GM23338 (cell line): ENCODE data around the gene PIGB. TPM values are rescaled to one million over a fixed set of nuclear protein-coding genes. Genes with fewer than 3 reads are reported as not detected.

Experiments used
- ATAC-seq: fragments of 200-7000 bp; cut with Tn5 transposase; 3 replicates; pipeline ENCODE4 v1.9.1; 2020
- DNase-seq: peaks from one replicate; pipeline ENCODE4 v3.0.0-alpha.2; 2015; ENCODE audit warnings: low spot score
- H2AFZ ChIP-seq: fragments of 200-600 bp; sonication (generic); 2 replicates; pipeline ENCODE4 v1.8.0; 2016; ENCODE audit warnings: antibody characterized with exemption, mild to moderate bottlenecking, moderate library complexity
- H3F3A ChIP-seq: fragments of 200-600 bp; sonication (generic); replicated peaks from 2 replicates; pipeline ENCODE4 v1.8.0; 2017; ENCODE audit warnings: antibody characterized with exemption, mixed run types, low read depth
- H3K27ac ChIP-seq: fragments of 200-600 bp; sonication (generic); 2 replicates; pipeline ENCODE4 v1.6.1; 2016; ENCODE audit warnings: low read depth
- H3K27me3 ChIP-seq: fragments of 200-600 bp; sonication (generic); 2 replicates; pipeline ENCODE4 v1.8.0; 2016; ENCODE audit warnings: mild to moderate bottlenecking, mixed run types, moderate library complexity; ENCODE audit not compliant: insufficient read depth
- H3K36me3 ChIP-seq: fragments of 200-600 bp; sonication (generic); 2 replicates; pipeline ENCODE4 v1.8.0; 2016; ENCODE audit warnings: mild to moderate bottlenecking; ENCODE audit not compliant: insufficient read depth
- H3K4me1 ChIP-seq: fragments of 200-600 bp; sonication (generic); 2 replicates; pipeline ENCODE4 v1.8.0; 2016; ENCODE audit warnings: mild to moderate bottlenecking, moderate library complexity; ENCODE audit not compliant: insufficient read depth
- H3K4me2 ChIP-seq: fragments of 200-600 bp; sonication (generic); 2 replicates; pipeline ENCODE4 v1.7.1; 2017; ENCODE audit warnings: mixed run types
- H3K4me3 ChIP-seq: fragments of 200-600 bp; sonication (generic); 2 replicates; pipeline ENCODE4 v1.6.1; 2016; ENCODE audit warnings: mixed run types
- H3K79me2 ChIP-seq: fragments of 200-600 bp; sonication (generic); replicated peaks from 2 replicates; pipeline ENCODE4 v1.8.0; 2017; ENCODE audit warnings: mild to moderate bottlenecking; ENCODE audit not compliant: insufficient read depth
- H3K9me2 ChIP-seq: fragments of 200-600 bp; sonication (generic); 2 replicates; pipeline ENCODE4 v1.8.0; 2017; ENCODE audit not compliant: insufficient read depth
- H4K20me1 ChIP-seq: fragments of 200-600 bp; sonication (generic); replicated peaks from 2 replicates; pipeline ENCODE4 v1.8.0; 2017; ENCODE audit warnings: mild to moderate bottlenecking; ENCODE audit not compliant: insufficient read depth
- H3K27ac Mint-ChIP-seq: 2 replicates; pipeline ENCODE4 v1.8.0; 2020; ENCODE audit warnings: inconsistent platforms, mild to moderate bottlenecking, moderate library complexity, mixed read lengths
- H3K27me3 Mint-ChIP-seq: 3 replicates; pipeline ENCODE4 v1.8.0; 2022; ENCODE audit warnings: low read depth, mild to moderate bottlenecking, moderate library complexity, mixed read lengths, inconsistent platforms; ENCODE audit not compliant: insufficient read depth, poor library complexity
- H3K36me3 Mint-ChIP-seq: 3 replicates; pipeline ENCODE4 v1.8.0; 2021; ENCODE audit warnings: low read depth, mild to moderate bottlenecking, inconsistent platforms, moderate library complexity, mixed read lengths
- H3K4me1 Mint-ChIP-seq: 3 replicates; pipeline ENCODE4 v1.8.0; 2020; ENCODE audit warnings: mild to moderate bottlenecking, inconsistent platforms, mixed read lengths
- H3K4me3 Mint-ChIP-seq: 3 replicates; pipeline ENCODE4 v1.8.0; 2021; ENCODE audit warnings: moderate library complexity, mild to moderate bottlenecking, inconsistent platforms, mixed read lengths
- H3K9me3 Mint-ChIP-seq: 3 replicates; pipeline ENCODE4 v1.8.0; 2020; ENCODE audit warnings: moderate library complexity, mild to moderate bottlenecking, inconsistent platforms, mixed read lengths
- CREB1 ChIP-seq: fragments of 250-450 bp; sonication (Bioruptor Pico); IDR thresholded peaks from 2 replicates; pipeline ENCODE4 v1.5.0; 2020; ENCODE audit warnings: low read depth, mild to moderate bottlenecking, moderate library complexity
- CTCF ChIP-seq, 2 experiments: fragments of 200-600 bp in 1 of 2; sonication (generic) in 1 of 2; conservative IDR thresholded peaks; 2 replicates each; pipeline versions ENCODE4 v1.5.1 to v1.6.1; 2016 to 2017; ENCODE audit warnings: antibody characterized with exemption in 2 of 2, low read depth in 2 of 2, mild to moderate bottlenecking in 2 of 2, moderate library complexity in 1 of 2
- ETS1 ChIP-seq: IDR thresholded peaks from 2 replicates; pipeline ENCODE4 v1.6.1; 2016; ENCODE audit warnings: antibody characterized with exemption
- EZH2 ChIP-seq: fragments of 200-600 bp; sonication (generic); IDR thresholded peaks from one replicate; pipeline ENCODE4 v1.8.0; 2017; ENCODE audit warnings: antibody characterized with exemption, mild to moderate bottlenecking, low read depth; ENCODE audit not compliant: unreplicated experiment
- NANOG ChIP-seq: IDR thresholded peaks from 2 replicates; pipeline ENCODE4 v1.6.1; 2016; ENCODE audit warnings: antibody characterized with exemption, borderline replicate concordance
- POLR2AphosphoS5 ChIP-seq: IDR thresholded peaks from 2 replicates; pipeline ENCODE4 v1.6.1; 2016; ENCODE audit warnings: antibody characterized with exemption, low read depth
- REST ChIP-seq: IDR thresholded peaks from one replicate; pipeline ENCODE4 v1.6.1; 2018; ENCODE audit warnings: antibody characterized with exemption; ENCODE audit not compliant: unreplicated experiment
- STAT1 ChIP-seq: IDR thresholded peaks from one replicate; pipeline ENCODE4 v1.6.1; 2016; ENCODE audit warnings: antibody characterized with exemption; ENCODE audit not compliant: unreplicated experiment
- ZNF114 ChIP-seq: fragments of 250-450 bp; sonication (Bioruptor Pico); IDR thresholded peaks from 2 replicates; pipeline ENCODE4 v1.5.0; 2020; ENCODE audit warnings: mild to moderate bottlenecking, moderate library complexity
- ZNF331 ChIP-seq: fragments of 250-450 bp; sonication (Bioruptor Pico); IDR thresholded peaks from 2 replicates; pipeline ENCODE4 v1.5.0; 2020; ENCODE audit warnings: low read depth, mild to moderate bottlenecking, moderate library complexity
- polyA plus RNA-seq: library from polyadenylated mRNA; unstranded; fragments of >200 nt; fragmentation: Nextera tagmentation; extraction: Ambion mirVana; gene quantifications from 2 replicates; pipeline ENCODE4 v1.2.1, GENCODE V29; 2016
- total RNA-seq: library from RNA; depleted of rRNA; stranded (reverse); fragments of >200 nt; shearing (Covaris generic); gene quantifications from 2 replicates; pipeline ENCODE4 v1.2.3, GENCODE V29; 2014

The PIGB gene
- total and polyA plus RNA-seq, 2 experiments from 2014 or later: 6.1 to 9.0 TPM

- Histone ChIP-seq H3F3A (no peaks in the 10 kb centered on the region), H3K4me3 (no peak overlapping the region), H3K79me2 (no peaks in the 10 kb centered on the region), H4K20me1 (no peaks in the 10 kb centered on the region), H3K4me1 (no peaks in the 10 kb centered on the region), H3K27me3 (no peaks in the 10 kb centered on the region), H2AFZ (no peak overlapping the region), H3K27ac (no peak overlapping the region), H3K4me2 (no peak overlapping the region), H3K9me2 (no peaks in the 10 kb centered on the region), H3K36me3 (no peaks in the 10 kb centered on the region)
- TF ChIP-seq POLR2AphosphoS5 (no peak), STAT1 (no peak), ZNF331 (CRISPR knock-in tag) (no peak), EZH2 (no peak), CTCF (conservative IDR thresholded peaks at IDR 0.05; ENCODE audit: low read depth in 2 of 2) (no peak), REST (no peak), ZNF114 (no peak), NANOG (no peak), CREB1 (CRISPR knock-in tag) (no peak), ETS1 (no peak)
- no peaks in the 10 kb centered on the region for H3K27me3 Mint-ChIP-seq
- DNase-seq (no peak), ATAC-seq (no peak)
- H3K4me1 Mint-ChIP-seq: no peaks in the 10 kb centered on the region
- no peak overlapping the region for H3K27ac Mint-ChIP-seq
- no peaks in the 10 kb centered on the region for H3K36me3 Mint-ChIP-seq
- no peaks in the 10 kb centered on the region for H3K9me3 Mint-ChIP-seq
- H3K4me3 Mint-ChIP-seq: no peak overlapping the region
These were observed 42.7 kb upstream of the PIGB start for GRCh38 chr15:55276324-55276723.

- no peaks in the 10 kb centered on the region for H3K4me1 ChIP-seq
- H3K4me2 ChIP-seq: no peak overlapping the region
- Mint-ChIP-seq H3K4me3 (no peak overlapping the region), H3K27me3 (no peaks in the 10 kb centered on the region), H3K36me3 (no peaks in the 10 kb centered on the region), H3K27ac (no peak overlapping the region), H3K9me3 (no peaks in the 10 kb centered on the region), H3K4me1 (no peaks in the 10 kb centered on the region)
- no peak for DNase-seq
- H3K9me2 ChIP-seq: no peaks in the 10 kb centered on the region
- no peaks in the 10 kb centered on the region for H3K27me3 ChIP-seq
- no peaks in the 10 kb centered on the region for H3K36me3 ChIP-seq
- H3F3A ChIP-seq: no peaks in the 10 kb centered on the region
- no peak overlapping the region for H3K27ac ChIP-seq
- no peak for ATAC-seq
- no peak overlapping the region for H3K4me3 ChIP-seq
- H3K79me2 ChIP-seq: no peaks in the 10 kb centered on the region
- no peak overlapping the region for H2AFZ ChIP-seq
- H4K20me1 ChIP-seq: no peaks in the 10 kb centered on the region
- no peak for TF ChIP-seq POLR2AphosphoS5
- TF ChIP-seq EZH2: no peak
- TF ChIP-seq CREB1 (CRISPR knock-in tag): no peak
- TF ChIP-seq ZNF331 (CRISPR knock-in tag): no peak
These were observed 41.9 kb upstream of the PIGB start for GRCh38 chr15:55277116-55277564.
